Measurements from ENCODE around the gene F2RL3. TPM values are rescaled to one million over a fixed set of nuclear protein-coding genes. Genes with fewer than 3 reads are reported as not detected.
"Not testable (repeated sequence)": the region's sequence is repeated elsewhere in the genome, so short reads cannot be mapped to it uniquely, and the experiment has no call there.

F2RL3 gene
- total and polyA plus RNA-seq, 2 donors, result 0.19 to 1.9 TPM

DNA sequence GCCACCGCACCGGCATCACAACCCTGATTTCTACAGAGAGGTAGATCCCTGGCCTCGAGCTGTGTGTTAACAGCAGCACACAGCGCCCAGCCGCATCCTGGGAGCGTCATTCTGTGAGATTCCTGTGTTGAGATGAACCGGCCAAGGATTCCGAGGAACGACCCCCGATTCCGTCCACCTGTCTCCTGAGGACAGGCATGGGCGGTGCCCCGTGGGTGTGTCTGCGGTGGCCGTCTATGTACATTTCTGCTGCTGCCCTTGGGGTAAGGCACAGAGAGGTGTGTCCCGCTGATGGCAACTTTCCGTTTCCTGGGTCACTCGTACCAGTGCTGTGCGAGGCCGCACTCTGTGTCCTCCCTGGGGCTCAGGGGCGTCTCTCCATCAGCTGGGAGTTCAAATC lies 16.1 kb upstream of the F2RL3 start:
- no peak for DNase-seq (ENCODE audit: low read depth in 6 of 9, low spot score in 9 of 9)
- Histone ChIP-seq H3K36me3 (ENCODE audit: control insufficient read depth in 2 of 2, insufficient read depth in 2 of 2, low read length in 1 of 2) (peaks cover 42 to 58% of the 10 kb centered on the region in 2 donors), H3K4me1 (ENCODE audit: control insufficient read depth in 2 of 2, insufficient read depth in 2 of 2, low read length in 2 of 2) (no peaks in the 10 kb centered on the region), H3K27ac (ENCODE audit: low read depth in 1 of 2, low read length in 1 of 2) (no peak overlapping the region), H3K27me3 (ENCODE audit: control insufficient read depth in 2 of 2, insufficient read depth in 1 of 2, low read length in 1 of 2) (no peaks in the 10 kb centered on the region), H3K9me3 (ENCODE audit: control insufficient read depth in 2 of 2, insufficient read depth in 1 of 2, low read length in 1 of 2) (no peaks in the 10 kb centered on the region), H3K4me3 (ENCODE audit: low read length in 2 of 2) (no peak overlapping the region)
- WGBS, result 97% methylated on average over 21 of the region's 21 CpGs

- H3K4me3 ChIP-seq (ENCODE audit: low read length in 2 of 2), result no peak overlapping the region
- no peaks in the 10 kb centered on the region for H3K9me3 ChIP-seq (ENCODE audit: control insufficient read depth in 2 of 2, insufficient read depth in 1 of 2, low read length in 1 of 2)
- 91% methylated on average over 3 of the region's 3 CpGs for WGBS
- H3K27ac ChIP-seq (ENCODE audit: low read depth in 1 of 2, low read length in 1 of 2), result no peak overlapping the region
- peaks cover 43 to 58% of the 10 kb centered on the region in 2 donors for H3K36me3 ChIP-seq (ENCODE audit: control insufficient read depth in 2 of 2, insufficient read depth in 2 of 2, low read length in 1 of 2)
- H3K4me1 ChIP-seq (ENCODE audit: control insufficient read depth in 2 of 2, insufficient read depth in 2 of 2, low read length in 2 of 2), result no peaks in the 10 kb centered on the region
- DNase-seq (ENCODE audit: low read depth in 6 of 9, low spot score in 9 of 9), result no peak
- H3K27me3 ChIP-seq (ENCODE audit: control insufficient read depth in 2 of 2, insufficient read depth in 1 of 2, low read length in 1 of 2), result no peaks in the 10 kb centered on the region
Measured at GRCh38 chr19:16873594-16873993, 15.2 kb upstream of the F2RL3 start.

DNA sequence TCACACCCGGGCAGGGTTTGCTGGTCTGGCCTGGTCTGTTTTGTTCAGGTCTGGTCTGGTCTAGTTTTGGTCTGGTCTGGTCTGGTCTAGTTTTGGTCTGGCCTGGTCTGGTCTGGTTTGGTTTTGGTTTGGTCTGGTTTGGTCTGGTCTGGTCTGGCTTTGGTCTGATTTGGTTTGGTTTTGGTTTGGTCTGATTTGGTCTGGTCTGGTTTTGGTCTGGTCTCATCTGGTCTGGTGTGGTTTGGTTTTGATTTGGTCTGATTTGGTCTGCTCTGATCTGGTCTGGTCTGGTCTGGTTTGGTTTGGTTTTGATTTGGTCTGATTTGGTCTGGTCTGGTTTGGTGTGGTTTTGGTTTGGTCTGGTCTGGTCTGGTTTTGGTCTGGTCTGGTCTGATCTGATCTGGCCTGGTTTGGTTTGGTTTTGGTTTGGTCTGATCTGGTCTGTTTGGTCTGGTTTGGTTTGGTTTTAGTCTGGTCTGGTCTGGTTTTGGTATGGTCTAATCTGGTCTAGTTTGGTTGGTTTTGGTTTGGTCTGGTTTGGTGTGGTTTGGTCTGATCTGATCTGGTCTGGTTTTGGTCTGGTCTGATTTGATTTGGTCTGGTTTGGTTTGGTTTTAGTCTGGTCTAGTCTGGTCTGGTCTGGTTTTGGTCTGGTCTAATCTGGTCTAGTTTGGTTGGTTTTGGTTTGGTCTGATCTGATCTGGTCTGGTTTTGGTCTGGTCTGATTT lies 14.4 kb upstream of the F2RL3 start:
- no peaks in the 10 kb centered on the region for H3K4me1 ChIP-seq (ENCODE audit: control insufficient read depth in 2 of 2, insufficient read depth in 2 of 2, low read length in 2 of 2)
- no peak overlapping the region for H3K27ac ChIP-seq (ENCODE audit: low read depth in 1 of 2, low read length in 1 of 2)
- H3K27me3 ChIP-seq (ENCODE audit: control insufficient read depth in 2 of 2, insufficient read depth in 1 of 2, low read length in 1 of 2), result no peaks in the 10 kb centered on the region
- no peaks in the 10 kb centered on the region for H3K9me3 ChIP-seq (ENCODE audit: control insufficient read depth in 2 of 2, insufficient read depth in 1 of 2, low read length in 1 of 2)
- WGBS, result 100% methylated on average over 1 of the region's 1 CpG
- no peak overlapping the region for H3K4me3 ChIP-seq (ENCODE audit: low read length in 2 of 2)
- peaks cover 50 to 58% of the 10 kb centered on the region in 2 donors for H3K36me3 ChIP-seq (ENCODE audit: control insufficient read depth in 2 of 2, insufficient read depth in 2 of 2, low read length in 1 of 2)
- DNase-seq (ENCODE audit: low read depth in 6 of 9, low spot score in 9 of 9), result no peak

DNA sequence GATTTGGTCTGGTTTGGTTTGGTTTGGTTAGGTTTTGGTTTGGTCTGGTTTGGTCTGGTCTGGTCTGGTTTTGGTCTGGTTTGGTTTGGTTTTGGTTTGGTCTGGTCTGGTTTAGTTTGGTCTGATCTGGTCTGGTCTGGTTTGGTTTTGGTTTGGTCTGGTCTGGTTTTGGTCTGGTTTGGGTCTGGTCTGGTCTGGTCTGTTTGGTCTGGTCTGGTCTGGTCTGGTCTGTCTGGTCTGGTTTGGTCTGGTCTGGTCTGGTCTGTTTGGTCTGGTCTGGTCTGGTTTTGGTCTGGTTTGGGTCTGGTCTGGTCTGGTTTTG lies 13.9 kb upstream of the F2RL3 start:
- not testable (repeated sequence) for DNase-seq (ENCODE audit: low read depth in 6 of 9, low spot score in 9 of 9); H3K4me1 ChIP-seq (ENCODE audit: control insufficient read depth in 2 of 2, insufficient read depth in 2 of 2, low read length in 2 of 2); H3K9me3 ChIP-seq (ENCODE audit: control insufficient read depth in 2 of 2, insufficient read depth in 1 of 2, low read length in 1 of 2); H3K4me3 ChIP-seq (ENCODE audit: low read length in 2 of 2); H3K27me3 ChIP-seq (ENCODE audit: control insufficient read depth in 2 of 2, insufficient read depth in 1 of 2, low read length in 1 of 2); H3K27ac ChIP-seq (ENCODE audit: low read depth in 1 of 2, low read length in 1 of 2)
- peaks cover 48 to 58% of the 10 kb centered on the region in 2 donors for H3K36me3 ChIP-seq (ENCODE audit: control insufficient read depth in 2 of 2, insufficient read depth in 2 of 2, low read length in 1 of 2)

- DNase-seq (ENCODE audit: low read depth in 6 of 9, low spot score in 9 of 9), result no peak
- Histone ChIP-seq H3K27me3 (ENCODE audit: control insufficient read depth in 2 of 2, insufficient read depth in 1 of 2, low read length in 1 of 2) (no peaks in the 10 kb centered on the region), H3K9me3 (ENCODE audit: control insufficient read depth in 2 of 2, insufficient read depth in 1 of 2, low read length in 1 of 2) (peaks cover 0 to 6% of the 10 kb centered on the region in 2 donors), H3K4me3 (ENCODE audit: low read length in 2 of 2) (no peak overlapping the region), H3K4me1 (ENCODE audit: control insufficient read depth in 2 of 2, insufficient read depth in 2 of 2, low read length in 2 of 2) (no peaks in the 10 kb centered on the region), H3K36me3 (ENCODE audit: control insufficient read depth in 2 of 2, insufficient read depth in 2 of 2, low read length in 1 of 2) (peaks cover 45 to 57% of the 10 kb centered on the region in 2 donors), H3K27ac (ENCODE audit: low read depth in 1 of 2, low read length in 1 of 2) (no peak overlapping the region)
- 94% methylated on average over 39 of the region's 39 CpGs for WGBS
Measured at GRCh38 chr19:16875584-16876555, 12.9 kb upstream of the F2RL3 start.

- no peaks in the 10 kb centered on the region for H3K4me1 ChIP-seq (ENCODE audit: control insufficient read depth in 2 of 2, insufficient read depth in 2 of 2, low read length in 2 of 2)
- H3K27me3 ChIP-seq (ENCODE audit: control insufficient read depth in 2 of 2, insufficient read depth in 1 of 2, low read length in 1 of 2), result no peaks in the 10 kb centered on the region
- peaks cover 36 to 48% of the 10 kb centered on the region in 2 donors for H3K36me3 ChIP-seq (ENCODE audit: control insufficient read depth in 2 of 2, insufficient read depth in 2 of 2, low read length in 1 of 2)
- 63% methylated on average over 12 of the region's 12 CpGs for WGBS
- H3K9me3 ChIP-seq (ENCODE audit: control insufficient read depth in 2 of 2, insufficient read depth in 1 of 2, low read length in 1 of 2), result peaks cover 3 to 17% of the 10 kb centered on the region in 2 donors
- H3K27ac ChIP-seq (ENCODE audit: low read depth in 1 of 2, low read length in 1 of 2), result no peak overlapping the region
- H3K4me3 ChIP-seq (ENCODE audit: low read length in 2 of 2), result no peak overlapping the region
- DNase-seq (ENCODE audit: low read depth in 6 of 9, low spot score in 9 of 9), result no peak
Measured at GRCh38 chr19:16876904-16877361, 11.9 kb upstream of the F2RL3 start.

GRCh38 chr19:16877581-16877980 lies 11.2 kb upstream of the F2RL3 start:
- H3K4me3 ChIP-seq (ENCODE audit: low read length in 2 of 2), result no peak overlapping the region
- H3K9me3 ChIP-seq (ENCODE audit: control insufficient read depth in 2 of 2, insufficient read depth in 1 of 2, low read length in 1 of 2), result peaks cover 3 to 23% of the 10 kb centered on the region in 2 donors
- DNase-seq (ENCODE audit: low read depth in 6 of 9, low spot score in 9 of 9), result no peak
- no peak overlapping the region for H3K27ac ChIP-seq (ENCODE audit: low read depth in 1 of 2, low read length in 1 of 2)
- no peaks in the 10 kb centered on the region for H3K4me1 ChIP-seq (ENCODE audit: control insufficient read depth in 2 of 2, insufficient read depth in 2 of 2, low read length in 2 of 2)
- peaks cover 34 to 48% of the 10 kb centered on the region in 2 donors for H3K36me3 ChIP-seq (ENCODE audit: control insufficient read depth in 2 of 2, insufficient read depth in 2 of 2, low read length in 1 of 2)
- 95% methylated on average over 11 of the region's 11 CpGs for WGBS
- H3K27me3 ChIP-seq (ENCODE audit: control insufficient read depth in 2 of 2, insufficient read depth in 1 of 2, low read length in 1 of 2), result no peaks in the 10 kb centered on the region

GRCh38 chr19:16878181-16878965 lies 10.4 kb upstream of the F2RL3 start:
- 98% methylated on average over 55 of the region's 55 CpGs for WGBS
- peaks cover 26 to 42% of the 10 kb centered on the region in 2 donors for H3K36me3 ChIP-seq (ENCODE audit: control insufficient read depth in 2 of 2, insufficient read depth in 2 of 2, low read length in 1 of 2)
- DNase-seq (ENCODE audit: low read depth in 6 of 9, low spot score in 9 of 9), result no peak
- no peak overlapping the region for H3K27ac ChIP-seq (ENCODE audit: low read depth in 1 of 2, low read length in 1 of 2)
- H3K4me3 ChIP-seq (ENCODE audit: low read length in 2 of 2), result no peak overlapping the region
- peaks cover 3 to 30% of the 10 kb centered on the region in 2 donors for H3K9me3 ChIP-seq (ENCODE audit: control insufficient read depth in 2 of 2, insufficient read depth in 1 of 2, low read length in 1 of 2)
- H3K4me1 ChIP-seq (ENCODE audit: control insufficient read depth in 2 of 2, insufficient read depth in 2 of 2, low read length in 2 of 2), result no peaks in the 10 kb centered on the region
- no peaks in the 10 kb centered on the region for H3K27me3 ChIP-seq (ENCODE audit: control insufficient read depth in 2 of 2, insufficient read depth in 1 of 2, low read length in 1 of 2)
